ENCODE measurements around the gene C1QL1. TPM values are rescaled to one million over a fixed set of nuclear protein-coding genes. Genes with fewer than 3 reads are reported as not detected.

C1QL1 gene
- total and polyA plus RNA-seq, 2 donors (not counting 3 experiments of a cell fraction or from before 2014, with no cell fraction given): 0.35 to 0.72 TPM

DNA sequence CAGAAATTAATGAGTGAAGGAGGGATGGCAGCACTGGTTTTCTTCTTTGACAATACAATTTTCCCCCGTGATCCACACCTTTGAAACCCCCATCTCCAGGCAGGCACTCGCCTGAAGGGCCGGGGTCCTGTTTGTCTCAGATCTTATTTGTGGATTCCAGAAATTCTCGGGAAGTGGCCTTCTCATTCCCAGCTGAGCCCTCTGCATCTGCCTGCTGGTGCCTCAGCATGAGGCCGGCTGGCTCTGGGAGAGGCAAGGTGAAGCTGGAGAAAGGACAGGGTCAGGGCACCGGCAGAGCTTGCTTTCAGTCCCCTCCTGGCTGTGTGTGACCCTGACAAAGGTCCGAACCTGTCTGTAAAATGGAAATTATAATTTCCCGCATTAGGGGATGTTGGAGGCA, 35.8 kb upstream of the C1QL1 start:
- Histone ChIP-seq H3K9me1 (replicated peaks; ENCODE audit: control insufficient read depth, extremely low read depth, insufficient read depth, low read length) (no peaks in the 10 kb centered on the region), H3K27ac (ENCODE audit: insufficient read depth, low read depth, low read length) (no peak overlapping the region), H2AFZ (ENCODE audit: low read depth, low read length) (no peak overlapping the region), H4K20me1 (replicated peaks; ENCODE audit: control insufficient read depth, extremely low read depth, insufficient read depth, low read length) (no peaks in the 10 kb centered on the region), H3K4me2 (ENCODE audit: insufficient read depth, low read length) (no peak overlapping the region), H3K36me3 (ENCODE audit: control insufficient read depth in 2 of 2, extremely low read depth in 1 of 2, insufficient read depth in 2 of 2, low read length in 2 of 2) (no peaks in the 10 kb centered on the region), H3K4me3 (replicated peaks in 1 of 3; ENCODE audit: insufficient read depth in 1 of 3, low read depth in 1 of 3, low read length in 3 of 3) (no peak overlapping the region), H3K27me3 (ENCODE audit: control insufficient read depth in 2 of 2, insufficient read depth in 2 of 2, low read length in 2 of 2) (peaks cover 10 to 16% of the 10 kb centered on the region in 2 experiments), H3K9ac (replicated peaks; ENCODE audit: extremely low read depth, insufficient read depth, low read length) (no peak overlapping the region), H3K9me3 (replicated peaks; ENCODE audit: control insufficient read depth, insufficient read depth, low read length) (no peaks in the 10 kb centered on the region), H3K79me2 (ENCODE audit: control insufficient read depth, insufficient read depth, low read length) (no peaks in the 10 kb centered on the region), H3K4me1 (ENCODE audit: control insufficient read depth, extremely low read depth, insufficient read depth, low read length) (no peaks in the 10 kb centered on the region)
- DNase-seq (ENCODE audit: low read depth, low spot score): no peak
- BruUV-seq (replicated peaks): no TSS peak
- no peak for FAIRE-seq
- ChIA-PET POLR2A (no interaction called here), CTCF (interaction anchor here (0.9 to 2.7 kb wide), 6 partner anchors 17 to 225 kb away, joined by 3 to 12 read pairs (median 3); partner anchors contain the start of gene ACBD4)
- TF ChIP-seq, protein P1, sequence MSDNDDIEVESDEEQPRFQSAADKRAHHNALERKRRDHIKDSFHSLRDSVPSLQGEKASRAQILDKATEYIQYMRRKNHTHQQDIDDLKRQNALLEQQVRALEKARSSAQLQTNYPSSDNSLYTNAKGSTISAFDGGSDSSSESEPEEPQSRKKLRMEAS (IDR thresholded peaks at IDR 0.05; ENCODE audit: insufficient read depth, insufficient read length): no peak
- no peak for TF ChIP-seq MYC (IDR thresholded peaks at IDR 0.05; ENCODE audit: low read depth, low read length)
- TF ChIP-seq, protein P2, sequence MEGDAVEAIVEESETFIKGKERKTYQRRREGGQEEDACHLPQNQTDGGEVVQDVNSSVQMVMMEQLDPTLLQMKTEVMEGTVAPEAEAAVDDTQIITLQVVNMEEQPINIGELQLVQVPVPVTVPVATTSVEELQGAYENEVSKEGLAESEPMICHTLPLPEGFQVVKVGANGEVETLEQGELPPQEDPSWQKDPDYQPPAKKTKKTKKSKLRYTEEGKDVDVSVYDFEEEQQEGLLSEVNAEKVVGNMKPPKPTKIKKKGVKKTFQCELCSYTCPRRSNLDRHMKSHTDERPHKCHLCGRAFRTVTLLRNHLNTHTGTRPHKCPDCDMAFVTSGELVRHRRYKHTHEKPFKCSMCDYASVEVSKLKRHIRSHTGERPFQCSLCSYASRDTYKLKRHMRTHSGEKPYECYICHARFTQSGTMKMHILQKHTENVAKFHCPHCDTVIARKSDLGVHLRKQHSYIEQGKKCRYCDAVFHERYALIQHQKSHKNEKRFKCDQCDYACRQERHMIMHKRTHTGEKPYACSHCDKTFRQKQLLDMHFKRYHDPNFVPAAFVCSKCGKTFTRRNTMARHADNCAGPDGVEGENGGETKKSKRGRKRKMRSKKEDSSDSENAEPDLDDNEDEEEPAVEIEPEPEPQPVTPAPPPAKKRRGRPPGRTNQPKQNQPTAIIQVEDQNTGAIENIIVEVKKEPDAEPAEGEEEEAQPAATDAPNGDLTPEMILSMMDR (IDR thresholded peaks at IDR 0.05; ENCODE audit: extremely low read depth in 1 of 2, insufficient read depth in 1 of 2, low read depth in 1 of 2, low read length in 2 of 2): no peak
- dilution Hi-C loops (cut with MboI; ENCODE audit: extremely low pct_ligation_motif_present, low sequenced_read_pairs): no loop called here
- intact Hi-C loops (cut with micrococcal nuclease): no loop called here

DNA sequence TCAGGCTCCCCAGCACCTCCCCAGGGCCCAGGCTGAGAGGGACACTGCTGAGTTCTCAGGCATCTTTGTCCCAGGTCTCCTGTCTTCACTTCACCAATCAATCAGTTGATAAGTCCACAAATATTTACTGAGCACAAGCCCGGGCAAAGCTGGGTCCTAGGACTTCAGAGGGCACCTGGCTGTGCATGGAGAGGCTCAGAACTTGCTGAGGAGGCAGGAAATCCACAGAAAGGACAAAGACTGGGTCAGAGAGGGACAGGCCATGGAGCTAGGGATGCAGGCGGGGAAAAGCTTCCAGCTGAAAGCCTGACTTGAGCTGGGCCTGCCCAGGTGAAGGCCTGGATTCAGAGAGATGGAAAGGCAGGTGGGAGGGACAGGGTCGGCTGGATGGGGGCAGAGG, 33.2 kb upstream of the C1QL1 start:
- H4K20me1 ChIP-seq (replicated peaks; ENCODE audit: control insufficient read depth, extremely low read depth, insufficient read depth, low read length): no peaks in the 10 kb centered on the region
- DNase-seq (ENCODE audit: low read depth, low spot score) (no peak), FAIRE-seq (no peak)
- ChIA-PET POLR2A (no interaction called here), CTCF (interaction anchor here (1.0 to 1.9 kb wide), 4 partner anchors 18 to 91 kb away, joined by 3 to 4 read pairs (median 4); no protein-coding TSS in a partner anchor)
- H2AFZ ChIP-seq (ENCODE audit: low read depth, low read length): no peak overlapping the region
- no peak overlapping the region for H3K27ac ChIP-seq (ENCODE audit: insufficient read depth, low read depth, low read length)
- H3K9me3 ChIP-seq (replicated peaks; ENCODE audit: control insufficient read depth, insufficient read depth, low read length): no peaks in the 10 kb centered on the region
- dilution Hi-C loops (cut with MboI; ENCODE audit: extremely low pct_ligation_motif_present, low sequenced_read_pairs) (no loop called here), intact Hi-C loops (cut with micrococcal nuclease) (no loop called here)
- no peak overlapping the region for H3K4me2 ChIP-seq (ENCODE audit: insufficient read depth, low read length)
- H3K4me1 ChIP-seq (ENCODE audit: control insufficient read depth, extremely low read depth, insufficient read depth, low read length): no peaks in the 10 kb centered on the region
- no TSS peak for BruUV-seq (replicated peaks)
- TF ChIP-seq JUN (IDR thresholded peaks at IDR 0.05; ENCODE audit: borderline replicate concordance, insufficient read depth, insufficient read length, low read depth) (no peak), POLR2A (IDR thresholded peaks at IDR 0.05; ENCODE audit: low read depth, low read length) (no peak), POLR2AphosphoS5 (IDR thresholded peaks at IDR 0.05; ENCODE audit: insufficient read depth, low read depth, low read length) (no peak), GATA2 (IDR thresholded peaks at IDR 0.05; ENCODE audit: insufficient read depth, insufficient read length, low read depth, low read length) (no peak), MYC (IDR thresholded peaks at IDR 0.05; ENCODE audit: low read depth, low read length) (no peak), FOS (IDR thresholded peaks at IDR 0.05; ENCODE audit: borderline replicate concordance, insufficient read depth, low read length) (no peak), EZH2 (IDR thresholded peaks at IDR 0.05; ENCODE audit: borderline replicate concordance, low read depth, low read length, severe bottlenecking) (no peak)
- TF ChIP-seq, protein P2 (IDR thresholded peaks at IDR 0.05; ENCODE audit: extremely low read depth in 1 of 2, insufficient read depth in 1 of 2, low read depth in 1 of 2, low read length in 2 of 2): no peak
- TF ChIP-seq, protein P1 (IDR thresholded peaks at IDR 0.05; ENCODE audit: insufficient read depth, insufficient read length): no peak
- H3K9me1 ChIP-seq (replicated peaks; ENCODE audit: control insufficient read depth, extremely low read depth, insufficient read depth, low read length): no peaks in the 10 kb centered on the region
- H3K4me3 ChIP-seq (replicated peaks in 1 of 3; ENCODE audit: insufficient read depth in 1 of 3, low read depth in 1 of 3, low read length in 3 of 3): no peak overlapping the region
- no peaks in the 10 kb centered on the region for H3K36me3 ChIP-seq (ENCODE audit: control insufficient read depth in 2 of 2, extremely low read depth in 1 of 2, insufficient read depth in 2 of 2, low read length in 2 of 2)
- no peak overlapping the region for H3K9ac ChIP-seq (replicated peaks; ENCODE audit: extremely low read depth, insufficient read depth, low read length)
- no peaks in the 10 kb centered on the region for H3K79me2 ChIP-seq (ENCODE audit: control insufficient read depth, insufficient read depth, low read length)
- H3K27me3 ChIP-seq (ENCODE audit: control insufficient read depth in 2 of 2, insufficient read depth in 2 of 2, low read length in 2 of 2): peaks cover 10 to 24% of the 10 kb centered on the region in 2 experiments
